K562 (cell line): Measurements from ENCODE around the gene NOSTRIN. TPM values are rescaled to one million over a fixed set of nuclear protein-coding genes. Genes with fewer than 3 reads are reported as not detected.

Experiments used
- E2F4 ChIP-seq: sonication (generic); formaldehyde crosslinking; IDR thresholded peaks from 2 replicates; pipeline ENCODE4 v1.8.0; 2022; ENCODE audit warnings: mild to moderate bottlenecking, low read depth, missing genetic modification reagents
- HDAC1 ChIP-seq, 2 experiments: fragments of 450-650 bp; IDR thresholded peaks; 2 replicates each; pipeline ENCODE4 v1.6.1; 2016 to 2017; ENCODE audit warnings: inconsistent platforms in 1 of 2, mild to moderate bottlenecking in 1 of 2, moderate library complexity in 1 of 2
- KAT7 ChIP-seq: sonication (generic); formaldehyde crosslinking; IDR thresholded peaks from 2 replicates; pipeline ENCODE4 v1.8.0; 2022; ENCODE audit warnings: missing genetic modification reagents, mild to moderate bottlenecking, borderline replicate concordance
- POLR2G ChIP-seq: fragments of 200-400 bp; formaldehyde crosslinking; IDR thresholded peaks from 2 replicates; pipeline ENCODE4 v1.6.1; 2017; ENCODE audit warnings: low read depth, mild to moderate bottlenecking, antibody characterized with exemption, low read length, moderate library complexity
- RBFOX2 ChIP-seq: fragments of 200-400 bp; formaldehyde crosslinking; IDR thresholded peaks from 2 replicates; pipeline ENCODE4 v1.6.1; 2017; ENCODE audit warnings: low read depth, mild to moderate bottlenecking, low read length, moderate library complexity
- SMARCB1 ChIP-seq: IDR thresholded peaks from 2 replicates; pipeline ENCODE4 v1.6.1; 2011; ENCODE audit warnings: improper control_type of control experiment, low read depth; ENCODE audit not compliant: insufficient read length
- SREBF1 ChIP-seq: fragments of 150-350 bp; IDR thresholded peaks from 2 replicates; pipeline ENCODE4 v1.6.1; 2014; ENCODE audit warnings: antibody characterized with exemption, low read depth, low read length, borderline replicate concordance
- XRCC4 ChIP-seq: IDR thresholded peaks from one replicate; pipeline ENCODE4 v1.6.1; 2011; ENCODE audit not compliant: insufficient read depth, insufficient read length; ENCODE audit errors: extremely low read depth
- ZBTB7A ChIP-seq: IDR thresholded peaks from 2 replicates; pipeline ENCODE4 v1.6.1; 2011; ENCODE audit warnings: low read depth, mild to moderate bottlenecking, low read length, moderate library complexity, borderline replicate concordance; ENCODE audit not compliant: control insufficient read depth
- ZNF740 ChIP-seq, 3 experiments: fragments of 200-800 bp in 1 of 3; sonication (Bioruptor generic) in 1 of 3; sonication (generic) in 1 of 3; formaldehyde crosslinking in 1 of 3; IDR thresholded peaks; 2 replicates each; pipeline versions ENCODE4 v1.6.1 to v1.8.0; 2016 to 2022; ENCODE audit warnings: mild to moderate bottlenecking in 2 of 3, missing compliant biosample characterization in 2 of 3, missing genetic modification characterization in 2 of 3, missing genetic modification reagents in 1 of 3
- polyA plus RNA-seq, 8 experiments: library from polyadenylated mRNA; depleted of rRNA in 4 of 8; stranded (reverse) in 5 of 8; unstranded in 3 of 8; fragments of >200 nt; fragmentation: Nextera tagmentation in 2 of 8; fragmentation: Illumina TruSeq in 1 of 8; extraction: Ambion mirVana in 2 of 8; extraction: Trizol in 1 of 8; gene quantifications; 2 replicates each; pipeline versions ENCODE4 v1.2.1 to v1.2.3, GENCODE V29; 2011 to 2014; ENCODE audit warnings: inconsistent platforms in 1 of 8, missing spikeins in 1 of 8
- total RNA-seq, 7 experiments: library from RNA; depleted of rRNA in 6 of 7; stranded (reverse); fragments of >200 nt in 6 of 7; fragmentation: Illumina TruSeq in 2 of 7; extraction: Trizol in 2 of 7; gene quantifications; 2 replicates each; pipeline versions ENCODE4 v1.2.1 to v1.2.3, GENCODE V29; 2011 to 2021; ENCODE audit warnings: low replicate concordance in 1 of 7

NOSTRIN gene
- total and polyA plus RNA-seq, 9 of the 15 experiments (the other 6 are each of a cell fraction or from before 2014, with no cell fraction given) = 26.7 to 82.9 (median 56.3) TPM

GRCh38 chr2:168851674-168852320 lies 49.4 kb downstream of the NOSTRIN start (continued):
- TF ChIP-seq ZBTB7A (no peak), XRCC4 (no peak), SMARCB1 (no peak), POLR2G (no peak), RBFOX2 (no peak), HDAC1 (IDR thresholded peaks at IDR 0.05) (peak in 1 of 2 experiments; percentile 82; a peak in 2 of 4 replicates), KAT7 (no peak), SREBF1 (no peak), E2F4 (CRISPR knock-in tag) (no peak), ZNF740 (CRISPR knock-in tag; IDR thresholded peaks at IDR 0.05) (no peak), ZNF740 (tag; IDR thresholded peaks at IDR 0.05) (no peak; a peak in 1 of 4 replicates)
